ENCODE results near the gene ZNF366. TPM values are rescaled to one million over a fixed set of nuclear protein-coding genes. Genes with fewer than 3 reads are reported as not detected.
A peak's percentile ranks its signal among the peaks of the same experiment; 100 is the strongest.

The ZNF366 gene
- total RNA-seq (2022): not detected in 2 replicates
- Bru-seq, nascent RNA: not detected
- not detected for BruChase-seq, experiment 1, labeled RNA remaining after a 6-hour chase
- not detected for BruChase-seq, experiment 2, labeled RNA remaining after a 2-hour chase
- long read RNA-seq: 0 reads

GRCh38 chr5:72507231-72507906, at the start of gene ZNF366:
Gene ZNF366 (minus strand): TSS chr5:72507410. CDS start chr5:72461496, 45,914 bp downstream.
- H3K9me3 Mint-ChIP-seq (ENCODE audit: low read depth, unreplicated experiment): no peaks in the 10 kb centered on the region
- DNase-seq: no peak
- BruUV-seq (replicated peaks): no TSS peak
- no peak for TF ChIP-seq CTCF (IDR thresholded peaks at IDR 0.05; ENCODE audit: unreplicated experiment)
- no peaks in the 10 kb centered on the region for H3K36me3 Mint-ChIP-seq (ENCODE audit: insufficient read depth, unreplicated experiment)
- H3K27me3 Mint-ChIP-seq (ENCODE audit: unreplicated experiment): peaks cover 64% of the 10 kb centered on the region
- no peak within 1 kb of the TSS for H3K4me3 Mint-ChIP-seq (ENCODE audit: low read depth, unreplicated experiment)
- intact Hi-C loops (cut with micrococcal nuclease; ENCODE audit: unreplicated experiment): no loop called here
- CTCF ChIA-PET: interaction anchor here (0.6 to 1.4 kb wide), 2 partner anchors 16 to 175 kb away, joined by 3 to 5 read pairs; no protein-coding TSS in a partner anchor
- H3K4me1 Mint-ChIP-seq (ENCODE audit: low read depth, unreplicated experiment): peaks cover 10% of the 10 kb centered on the region
- no peak within 1 kb of the TSS for H3K27ac Mint-ChIP-seq (ENCODE audit: unreplicated experiment)

DNA sequence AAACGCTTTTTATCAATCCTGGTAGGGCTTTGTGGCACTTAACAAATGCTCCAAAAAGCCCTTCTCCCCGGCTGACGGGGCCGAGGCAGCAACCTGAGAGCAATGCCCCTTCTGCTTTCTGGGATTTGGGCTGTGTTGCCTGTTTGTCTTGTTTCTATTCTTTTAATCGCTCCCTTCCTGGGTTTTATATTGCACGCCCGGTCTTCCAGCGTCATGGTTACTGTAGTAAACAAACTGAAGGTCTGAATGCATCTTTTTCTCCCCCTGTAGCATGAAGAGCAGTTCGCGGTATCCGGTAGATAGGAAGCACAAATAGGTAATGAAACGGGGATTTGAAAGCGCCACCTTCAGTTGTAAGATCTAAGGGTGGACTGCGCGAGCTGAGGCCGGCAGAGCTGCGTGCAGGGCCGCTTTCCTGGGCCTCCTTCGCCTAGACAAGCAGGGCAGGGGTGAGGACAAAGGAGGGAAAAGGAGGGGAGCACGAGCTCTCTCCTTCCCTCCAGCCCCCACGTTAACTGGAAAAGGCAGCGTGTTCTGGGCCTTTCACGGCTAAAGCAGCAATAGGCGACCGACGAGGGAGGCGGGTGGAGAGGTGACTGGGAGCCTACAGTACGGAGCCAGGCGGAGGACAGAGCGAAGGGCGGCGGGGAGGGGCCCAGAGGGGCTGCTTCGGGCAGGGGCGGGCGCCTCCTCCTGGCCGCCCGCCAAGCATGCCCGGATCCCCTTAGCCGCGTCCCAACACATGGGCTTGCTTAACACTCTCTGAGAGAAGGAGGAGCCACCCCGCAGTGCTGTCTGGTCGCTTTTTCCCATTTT, 49.3 kb upstream of the ZNF366 start:
- no peaks in the 10 kb centered on the region for H3K9me3 Mint-ChIP-seq (ENCODE audit: low read depth, unreplicated experiment)
- intact Hi-C loops (cut with micrococcal nuclease; ENCODE audit: unreplicated experiment): no loop called here
- H3K4me3 Mint-ChIP-seq (ENCODE audit: low read depth, unreplicated experiment): peak overlapping the region; percentile 69
- CTCF ChIA-PET: no interaction called here
- H3K27ac Mint-ChIP-seq (ENCODE audit: unreplicated experiment): peak overlapping the region; percentile 59
- BruUV-seq (replicated peaks): no TSS peak
- DNase-seq: peak; percentile 55
- peak; percentile 39 for TF ChIP-seq CTCF (IDR thresholded peaks at IDR 0.05; ENCODE audit: unreplicated experiment)
- peaks cover 5% of the 10 kb centered on the region for H3K36me3 Mint-ChIP-seq (ENCODE audit: insufficient read depth, unreplicated experiment)
- no peaks in the 10 kb centered on the region for H3K27me3 Mint-ChIP-seq (ENCODE audit: unreplicated experiment)
- peaks cover 25% of the 10 kb centered on the region for H3K4me1 Mint-ChIP-seq (ENCODE audit: low read depth, unreplicated experiment)

DNA sequence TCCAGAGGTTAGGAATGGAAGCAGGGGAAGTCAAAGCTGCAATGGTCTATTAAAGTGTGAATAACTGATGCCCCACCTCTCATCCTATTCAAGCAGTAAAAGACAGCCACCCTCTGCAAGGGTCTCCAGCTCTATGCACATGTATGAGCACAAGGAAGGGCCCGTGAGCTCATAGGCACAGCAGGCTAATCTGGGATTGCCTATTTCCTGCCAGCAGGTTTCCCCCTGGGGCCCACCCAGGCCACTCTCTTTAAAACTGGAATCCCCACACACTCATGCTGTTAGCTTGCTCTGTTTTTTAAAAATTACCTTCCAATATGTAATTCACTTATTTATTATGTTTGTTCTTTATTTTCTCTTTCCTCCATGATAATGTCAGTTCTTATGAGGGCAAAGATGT, 48.7 kb upstream of the ZNF366 start:
- CTCF ChIA-PET: no interaction called here
- BruUV-seq (replicated peaks): no TSS peak
- Mint-ChIP-seq H3K27ac (ENCODE audit: unreplicated experiment) (peak overlapping the region; percentile 59), H3K27me3 (ENCODE audit: unreplicated experiment) (no peaks in the 10 kb centered on the region), H3K36me3 (ENCODE audit: insufficient read depth, unreplicated experiment) (peaks cover 5% of the 10 kb centered on the region), H3K9me3 (ENCODE audit: low read depth, unreplicated experiment) (no peaks in the 10 kb centered on the region), H3K4me1 (ENCODE audit: low read depth, unreplicated experiment) (peaks cover 19% of the 10 kb centered on the region), H3K4me3 (ENCODE audit: low read depth, unreplicated experiment) (peak overlapping the region; percentile 69)
- TF ChIP-seq CTCF (IDR thresholded peaks at IDR 0.05; ENCODE audit: unreplicated experiment): no peak
- intact Hi-C loops (cut with micrococcal nuclease; ENCODE audit: unreplicated experiment): no loop called here
- DNase-seq: no peak

- Mint-ChIP-seq H3K4me1 (ENCODE audit: low read depth, unreplicated experiment) (peaks cover 19% of the 10 kb centered on the region), H3K4me3 (ENCODE audit: low read depth, unreplicated experiment) (no peak overlapping the region), H3K36me3 (ENCODE audit: insufficient read depth, unreplicated experiment) (peaks cover 5% of the 10 kb centered on the region), H3K27me3 (ENCODE audit: unreplicated experiment) (peaks cover 9% of the 10 kb centered on the region), H3K27ac (ENCODE audit: unreplicated experiment) (no peak overlapping the region), H3K9me3 (ENCODE audit: low read depth, unreplicated experiment) (no peaks in the 10 kb centered on the region)
- intact Hi-C loops (cut with micrococcal nuclease; ENCODE audit: unreplicated experiment): no loop called here
- CTCF ChIA-PET: no interaction called here
- TF ChIP-seq CTCF (IDR thresholded peaks at IDR 0.05; ENCODE audit: unreplicated experiment): no peak
- DNase-seq: no peak
- no TSS peak for BruUV-seq (replicated peaks)
Measured at GRCh38 chr5:72554897-72555296, 47.7 kb upstream of the ZNF366 start.

Data from Calu3 (cell line).